Activated CD8-positive, alpha-beta memory T cell treated with anti-CD3 and anti-CD28 coated beads, Interleukin-2, amount 50 U/mL, for 4 hours (primary cell): ENCODE data around the gene BCL7B.
"Not testable (repeated sequence)": the region's sequence is repeated elsewhere in the genome, so short reads cannot be mapped to it uniquely, and the experiment has no call there.

Source experiments
- DNase-seq: peaks from one replicate; pipeline ENCODE4 v3.0.0-alpha.2; 2020

The BCL7B gene

DNA sequence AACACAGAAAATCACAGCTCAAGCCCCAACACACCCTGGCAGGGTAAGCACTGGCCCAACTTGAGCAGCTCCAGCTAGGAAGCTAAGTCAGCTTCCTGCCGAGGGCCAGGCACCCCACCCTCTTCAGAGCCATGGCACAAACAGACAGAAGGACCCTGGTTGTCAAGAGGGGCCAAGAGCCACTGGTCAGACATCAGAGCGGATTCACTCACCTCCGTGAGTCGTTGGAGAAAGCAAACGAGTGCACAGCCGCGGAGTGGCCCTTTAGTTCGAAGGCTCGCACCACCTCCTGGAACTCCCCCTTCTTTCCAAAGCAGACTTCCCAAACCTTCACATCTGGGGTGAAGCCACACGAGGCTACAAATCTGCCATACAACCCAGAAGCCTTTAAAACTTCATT lies 13.5 kb upstream of the BCL7B start:
- no peak for DNase-seq

DNA sequence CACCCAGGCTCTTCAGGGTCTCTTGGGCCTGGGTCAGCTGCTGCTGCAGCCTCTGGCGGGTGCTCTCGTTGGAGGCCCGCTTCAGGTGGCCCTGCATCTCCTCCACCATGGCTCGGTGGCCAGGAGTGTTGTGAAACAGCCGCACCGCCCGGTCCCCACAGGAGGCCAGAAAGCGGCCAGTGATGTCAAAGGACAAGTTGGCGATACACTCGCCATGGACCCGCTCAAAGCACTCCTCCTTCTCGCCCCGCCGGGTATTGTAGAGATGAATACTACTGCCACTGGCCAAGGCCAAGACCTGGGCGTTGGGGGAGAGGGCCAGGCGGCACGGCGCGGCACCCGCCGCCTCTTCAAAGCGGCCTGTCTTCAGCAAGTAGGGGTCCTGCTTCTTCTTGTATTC lies 13.0 kb upstream of the BCL7B start:
- no peak for DNase-seq

DNA sequence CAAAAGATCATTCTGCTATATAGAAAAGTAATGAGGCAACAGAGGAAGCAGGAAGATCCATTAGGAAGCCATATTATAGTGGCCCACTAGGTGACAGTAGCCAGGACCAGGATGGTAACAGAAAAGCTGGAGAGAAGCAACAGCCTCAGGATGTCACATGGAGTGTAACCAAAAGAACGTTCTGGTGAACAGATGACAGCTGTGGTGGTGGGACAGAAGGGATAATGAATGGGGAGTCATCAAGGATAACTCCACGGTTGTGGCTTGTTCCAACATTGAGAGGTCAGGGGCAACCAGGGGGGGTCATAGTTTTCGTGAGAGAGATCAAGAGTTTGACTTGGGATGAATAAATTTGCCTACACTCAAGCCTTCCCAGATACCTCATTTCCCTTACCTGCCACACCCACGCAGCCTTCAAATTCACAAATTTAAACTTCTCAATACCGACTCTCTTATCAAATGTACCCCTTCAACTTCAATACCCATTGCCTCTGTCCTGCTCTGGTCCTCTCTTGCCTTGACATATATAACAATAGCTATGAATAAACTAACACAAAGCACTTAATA lies 11.6 kb upstream of the BCL7B start:
- DNase-seq, result no peak

DNA sequence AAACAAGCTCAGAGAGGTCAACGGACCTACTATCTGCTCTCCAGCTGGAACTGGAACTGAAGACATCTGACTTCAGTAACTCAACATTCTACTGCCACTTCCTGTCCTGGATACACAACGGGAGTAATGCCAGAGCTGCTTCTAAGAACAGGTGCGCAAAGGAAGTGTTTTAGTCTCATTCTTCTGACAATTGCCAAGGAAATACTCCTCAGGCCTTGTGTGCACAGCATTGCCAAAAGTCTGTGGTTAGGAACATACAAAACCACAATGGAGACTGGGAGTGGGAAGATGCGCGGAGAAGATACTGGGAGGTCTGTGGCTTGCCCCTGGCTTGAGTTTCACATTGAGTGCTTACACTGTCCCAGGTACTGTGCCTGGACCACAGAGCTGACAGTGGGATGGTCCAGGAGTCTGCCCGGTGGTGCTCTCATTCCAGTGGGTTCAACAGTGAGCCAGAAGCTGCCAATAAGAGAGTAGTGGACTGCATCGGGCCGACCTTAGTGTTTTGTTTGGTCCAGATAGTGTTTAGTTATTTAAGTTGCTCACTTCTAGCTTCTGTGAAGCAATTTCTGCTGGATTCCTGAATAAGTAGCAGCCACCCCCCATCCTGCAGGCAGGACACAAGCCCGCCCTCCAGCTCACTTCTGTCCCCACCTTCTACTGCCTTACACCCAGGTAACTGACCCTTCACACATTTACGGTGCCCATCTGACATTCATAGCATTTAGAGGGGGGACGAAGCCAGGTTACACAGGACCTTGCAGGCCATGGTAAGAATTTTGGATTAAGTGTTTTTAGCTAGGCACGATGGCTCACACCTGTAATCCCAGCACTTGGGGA lies 10.6 kb upstream of the BCL7B start:
- DNase-seq, result no peak

DNA sequence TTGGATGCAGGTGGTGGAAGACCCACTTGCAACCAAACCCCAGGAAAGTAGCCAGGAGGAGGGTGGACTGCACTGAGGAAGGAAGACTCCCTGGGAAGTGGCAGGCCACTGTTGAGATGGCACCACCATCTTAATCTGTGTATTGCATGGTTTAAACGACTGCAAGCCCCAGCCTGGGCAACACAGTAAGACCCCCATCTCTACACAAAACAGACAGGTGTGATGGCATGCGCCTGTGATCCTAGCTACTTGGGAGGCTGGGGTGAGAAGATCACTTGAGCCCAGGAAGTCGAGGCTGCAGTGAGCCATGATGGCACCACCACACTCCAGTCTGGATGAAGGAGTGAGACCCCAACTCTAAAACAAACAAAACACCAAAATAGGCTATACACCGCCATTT lies 9.7 kb upstream of the BCL7B start:
- DNase-seq, result no peak

DNA sequence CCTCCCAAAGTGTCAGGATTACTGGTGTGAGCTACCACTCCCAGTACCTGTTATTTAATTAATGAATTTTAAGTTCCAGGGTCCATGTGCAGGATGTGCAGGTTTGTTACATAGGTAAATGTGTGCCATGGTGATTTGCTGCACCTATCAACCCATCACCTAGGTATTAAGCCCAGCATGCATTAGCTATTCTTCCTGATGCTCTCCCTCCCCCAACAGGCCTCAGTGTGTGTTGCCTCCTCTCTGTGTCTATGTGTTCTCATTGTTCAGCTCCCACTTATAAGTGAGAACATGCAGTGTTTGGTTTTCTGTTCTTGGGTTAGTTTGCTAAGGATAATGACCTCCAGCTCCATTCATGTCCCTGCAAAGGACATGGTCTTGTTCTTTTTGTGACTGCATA lies 8.9 kb upstream of the BCL7B start:
- not testable (repeated sequence) for DNase-seq

DNA sequence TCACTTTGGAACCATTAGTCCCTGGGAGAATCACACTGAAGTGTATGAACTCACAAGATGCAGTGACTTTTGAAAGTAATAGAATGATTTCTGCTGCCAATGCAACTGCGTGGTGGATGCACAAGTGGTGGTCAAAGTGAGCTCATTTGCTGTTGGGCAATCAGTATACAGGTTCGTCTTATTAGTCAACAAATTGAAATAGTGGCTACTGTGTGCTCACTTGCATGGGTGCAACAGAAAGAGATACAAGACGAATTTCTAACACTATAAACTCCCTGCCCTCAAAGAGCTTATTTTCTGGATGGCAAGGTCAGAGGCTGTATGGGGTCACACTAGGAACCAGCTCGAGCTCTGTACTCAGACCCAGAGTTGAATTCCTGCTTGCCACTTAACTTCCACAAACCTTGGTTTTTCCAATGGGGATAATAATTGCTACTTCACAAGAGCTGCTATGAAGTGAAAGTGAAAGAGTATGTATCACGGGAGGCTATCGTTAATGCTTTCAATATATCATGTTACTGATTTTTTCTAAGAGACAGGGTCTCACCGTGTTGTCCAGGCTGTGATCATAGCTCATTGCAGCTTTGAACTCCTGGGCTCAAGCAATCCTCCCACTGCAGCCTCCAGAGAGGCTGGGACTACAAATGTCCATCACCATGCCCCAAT lies 8.3 kb upstream of the BCL7B start:
- DNase-seq, result no peak

DNA sequence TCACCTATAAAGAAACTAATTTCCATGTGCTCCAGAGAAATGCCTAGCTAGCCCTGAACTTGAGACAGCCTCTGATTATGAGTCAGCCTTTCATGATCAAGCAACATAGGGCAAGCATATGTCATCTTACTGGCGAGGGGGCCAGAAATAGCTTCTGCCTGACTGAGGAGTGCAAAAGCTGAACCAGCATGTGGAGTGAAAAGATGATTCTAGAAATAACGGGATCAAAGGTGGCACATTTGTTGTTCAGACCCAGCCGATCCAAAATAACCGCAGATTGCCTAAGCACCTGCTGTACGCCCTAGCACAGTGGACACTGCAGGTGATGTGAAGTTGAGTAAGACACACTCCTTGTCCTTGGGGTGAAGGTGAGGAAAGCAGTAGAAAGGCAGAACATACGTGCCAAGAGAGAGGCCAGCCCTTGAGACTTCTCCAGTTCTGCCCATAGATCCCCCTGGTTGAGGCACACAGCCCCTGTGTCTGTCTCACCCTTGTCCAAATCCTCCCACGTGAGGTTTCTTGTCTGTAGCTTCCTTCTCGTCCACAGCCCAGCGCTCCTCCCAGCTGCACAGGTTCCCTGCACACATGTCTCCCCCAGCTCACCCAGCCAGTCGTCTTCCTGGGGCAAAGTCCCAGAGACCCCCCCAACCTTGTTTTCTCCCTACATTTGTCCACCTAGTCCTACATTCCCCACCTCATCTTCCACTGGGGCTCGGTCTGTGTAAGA lies 2.8 kb upstream of the BCL7B start:
- no peak for DNase-seq

DNA sequence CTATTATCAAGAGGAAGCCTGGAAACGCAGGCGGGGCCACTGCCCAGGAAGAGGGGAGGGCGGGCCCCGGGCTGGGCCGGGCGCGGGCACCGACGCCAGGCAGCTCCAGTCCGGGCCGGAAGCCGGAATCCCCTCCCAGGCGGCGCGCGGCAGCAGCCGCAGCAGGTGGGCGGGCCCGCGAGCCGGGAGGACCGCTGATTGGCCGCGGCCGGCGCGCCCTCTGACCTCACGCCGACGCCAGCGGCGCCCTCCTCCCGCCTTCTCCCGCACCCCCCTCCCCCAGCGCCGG lies 438 bp downstream of the BCL7B start:
- DNase-seq, result peak; percentile 89

DNA sequence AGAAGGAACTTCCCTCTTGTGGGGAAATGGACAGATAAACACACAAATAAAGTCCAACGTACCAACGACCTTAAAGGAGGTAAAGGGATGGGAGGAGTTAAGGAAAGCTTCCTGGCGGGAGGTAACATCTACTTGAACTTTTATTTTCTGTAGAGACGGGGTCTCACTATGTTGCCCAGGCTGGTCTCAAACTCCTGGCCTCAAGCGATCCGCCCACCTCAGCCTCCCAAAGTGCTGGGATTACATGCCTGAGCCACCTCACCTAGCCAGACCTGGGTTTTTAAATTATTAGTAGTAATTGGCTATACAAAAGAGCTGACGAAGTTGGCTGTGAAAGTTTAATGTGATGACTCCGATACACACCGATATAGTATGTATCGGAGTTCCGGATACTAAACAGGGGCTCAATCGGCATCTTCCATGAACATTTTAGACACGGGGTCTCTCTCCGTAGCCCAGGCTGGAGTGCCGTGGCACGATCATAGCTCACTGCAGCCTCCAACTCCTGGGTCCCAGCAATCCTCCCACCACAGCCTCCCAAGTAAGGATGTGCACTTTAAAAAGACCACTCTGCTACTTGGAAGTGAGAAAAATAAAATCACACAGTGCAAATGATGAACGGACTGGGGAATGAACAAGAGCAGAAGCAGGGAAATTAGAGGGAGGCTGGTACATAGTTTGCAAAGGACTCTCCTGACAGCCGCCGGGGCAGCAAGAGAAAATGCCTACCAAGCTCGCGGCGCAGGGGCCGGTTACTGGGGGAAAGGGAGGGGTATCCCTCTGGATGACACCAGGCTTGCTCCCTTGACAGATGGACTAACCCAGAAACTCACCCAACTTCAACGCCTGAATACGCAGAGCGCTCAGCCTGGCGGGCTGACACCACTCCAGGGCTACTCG lies 1.0 kb downstream of the BCL7B start:
- no peak for DNase-seq

DNA sequence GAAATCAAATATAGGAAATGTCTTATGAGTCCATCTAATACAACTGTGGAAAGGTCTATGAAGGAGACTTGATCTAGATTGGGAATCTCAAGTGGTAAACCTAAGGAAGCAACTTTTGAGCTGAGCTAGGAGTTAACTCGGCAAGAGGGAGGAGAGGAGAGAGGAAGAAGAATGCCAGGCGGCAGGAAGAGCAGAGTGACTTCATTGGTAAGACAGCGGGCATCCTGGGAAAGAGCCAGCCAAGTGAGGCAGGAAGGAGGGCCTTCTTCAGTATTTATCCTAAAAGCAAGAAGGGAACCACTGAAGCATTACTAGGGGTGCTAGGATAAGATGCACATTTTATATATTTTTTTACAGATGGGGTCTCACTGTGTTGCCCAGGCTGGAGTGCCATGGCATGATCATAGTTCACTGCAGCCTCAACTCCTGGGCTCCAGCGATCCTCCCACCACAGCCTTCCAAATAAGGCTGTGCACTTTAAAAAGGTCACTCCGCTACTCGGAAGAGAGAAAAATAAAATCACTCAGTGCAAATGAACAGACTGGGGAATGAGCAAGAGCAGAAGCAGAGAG lies 2.0 kb downstream of the BCL7B start:
- no peak for DNase-seq

DNA sequence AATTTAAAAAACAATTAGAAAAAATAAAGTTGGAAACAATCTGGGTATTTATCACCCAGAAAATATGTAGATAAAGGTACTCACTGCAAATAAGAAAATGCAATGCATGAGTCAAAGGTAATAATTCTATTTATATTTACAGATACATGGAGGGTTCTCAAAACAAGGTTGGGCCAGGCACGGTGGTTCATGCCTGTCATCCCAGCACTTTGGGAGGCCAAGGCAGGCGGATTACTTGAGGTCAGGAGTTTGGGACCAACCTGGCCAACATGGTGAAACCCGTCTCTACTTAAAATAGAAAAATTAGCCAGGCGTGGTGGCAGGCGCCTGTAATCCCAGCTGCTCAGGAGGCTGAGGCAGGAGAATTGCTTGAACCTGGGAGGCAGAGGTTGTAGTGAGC lies 7.4 kb downstream of the BCL7B start:
- not testable (repeated sequence) for DNase-seq

DNA sequence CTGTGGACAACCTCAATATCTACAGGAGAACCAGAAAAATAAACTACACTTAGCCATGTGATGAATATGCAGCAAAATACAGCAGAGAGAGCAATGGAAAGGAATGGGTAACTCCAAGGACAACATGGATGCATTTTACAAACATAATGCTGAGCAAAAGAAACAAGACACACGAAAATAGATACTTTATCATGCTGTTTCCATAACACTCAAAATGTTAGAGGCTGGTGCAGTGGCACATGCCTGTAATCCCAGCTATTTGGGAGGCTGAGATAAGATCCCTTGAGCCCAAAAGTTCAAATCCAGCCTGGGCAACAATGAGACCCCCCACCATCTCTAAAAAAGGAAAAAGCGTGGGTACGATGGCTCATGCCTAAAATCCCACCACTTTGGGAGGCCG lies 8.3 kb downstream of the BCL7B start:
- DNase-seq, result no peak

DNA sequence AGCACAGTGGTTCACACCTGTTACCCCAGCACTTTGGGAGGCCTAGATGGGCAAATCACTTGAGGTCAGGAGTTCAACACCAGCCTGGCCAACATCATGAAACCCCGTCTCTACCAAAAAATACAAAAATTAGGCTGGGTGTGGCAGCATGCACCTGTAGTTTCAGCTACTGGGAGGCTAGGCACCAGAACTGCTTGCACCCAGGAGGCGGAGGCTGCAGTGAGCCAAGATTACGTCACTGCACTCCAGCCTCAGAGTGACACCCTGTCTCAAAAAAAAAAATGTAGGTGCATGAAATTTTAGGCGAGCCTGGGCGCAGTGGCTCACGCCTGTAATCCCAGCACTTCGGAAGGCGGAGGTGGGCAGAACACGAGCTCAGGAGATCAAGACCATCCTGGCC lies 9.6 kb downstream of the BCL7B start:
- DNase-seq, result no peak

DNA sequence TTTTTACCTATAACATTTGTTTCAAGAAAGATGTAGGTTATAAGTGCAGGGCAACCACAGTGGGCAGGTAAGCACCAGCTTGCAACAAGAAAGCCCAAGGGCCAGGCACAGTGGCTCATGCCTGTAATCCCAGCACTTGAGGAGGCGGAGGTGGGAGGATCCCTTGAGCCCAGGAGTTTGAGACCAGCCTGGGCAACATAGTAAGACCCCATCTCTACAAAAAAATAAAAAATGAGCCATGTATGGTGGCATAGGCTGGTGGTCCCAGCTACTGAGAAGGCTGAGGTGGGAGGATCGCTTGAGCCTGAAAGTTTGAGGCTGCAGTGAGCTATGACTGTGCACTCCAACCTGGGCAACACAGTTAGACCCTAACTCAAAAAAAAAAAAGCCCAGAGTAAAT lies 12.8 kb downstream of the BCL7B start:
- no peak for DNase-seq

DNA sequence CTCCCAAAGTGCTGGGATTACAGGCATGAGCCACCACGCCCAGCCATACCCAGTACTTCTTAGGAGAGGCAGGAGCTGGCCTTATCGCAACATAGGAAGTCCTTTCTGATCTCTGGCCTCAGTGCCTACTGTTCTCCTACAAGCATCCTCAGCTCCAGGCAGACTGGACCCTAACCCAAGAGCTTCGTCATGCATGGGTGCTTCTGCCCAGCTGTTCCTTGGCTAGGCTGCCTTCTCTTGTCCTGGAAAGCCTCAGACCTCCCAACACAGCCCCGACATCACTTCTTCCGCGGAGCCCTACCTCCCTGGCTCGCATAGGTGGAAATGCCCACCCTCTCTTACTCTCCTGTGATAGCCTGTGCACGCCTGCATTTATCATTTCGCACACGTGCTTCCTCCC lies 15.8 kb downstream of the BCL7B start:
- DNase-seq, result no peak

DNA sequence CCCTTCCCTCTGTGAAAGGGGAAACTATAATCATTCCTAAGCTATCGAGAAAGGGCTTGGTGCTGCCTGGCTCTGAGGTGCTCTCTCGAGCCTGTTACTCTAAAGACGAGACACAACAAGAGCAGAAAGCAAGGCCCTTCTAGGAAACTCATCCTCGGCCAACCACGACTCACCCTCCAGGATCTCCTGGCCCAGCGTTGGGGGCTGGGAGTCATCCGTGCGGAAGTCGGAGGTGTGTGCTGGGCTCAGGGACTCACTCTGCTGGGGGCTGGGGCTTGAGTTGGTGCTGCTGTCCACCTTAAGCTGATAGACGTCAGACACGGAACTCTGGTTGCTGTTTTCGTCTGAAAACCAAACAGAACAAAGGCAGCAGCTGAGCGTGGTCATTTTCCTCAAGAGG lies 17.8 kb downstream of the BCL7B start:
- DNase-seq, result no peak

DNA sequence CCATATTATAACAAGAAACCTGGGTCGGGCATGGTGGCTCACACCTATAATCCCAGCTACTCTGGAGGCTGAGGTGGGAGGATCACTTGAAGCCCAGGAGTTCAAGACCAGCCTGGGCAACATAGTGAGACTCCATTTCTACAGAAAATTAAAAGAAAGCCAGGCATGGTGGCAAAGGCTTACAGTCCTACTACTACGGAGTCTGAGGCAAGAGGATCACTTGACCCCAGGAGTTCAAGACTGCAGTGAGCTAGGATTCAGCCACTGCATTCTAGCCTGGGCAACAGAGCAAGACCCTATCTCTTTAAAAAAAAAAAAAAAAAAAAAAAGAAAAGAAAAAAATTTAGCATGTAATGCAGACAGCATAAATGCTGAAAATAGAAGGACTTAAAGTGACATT lies 19.0 kb downstream of the BCL7B start:
- DNase-seq, result not testable (repeated sequence)

DNA sequence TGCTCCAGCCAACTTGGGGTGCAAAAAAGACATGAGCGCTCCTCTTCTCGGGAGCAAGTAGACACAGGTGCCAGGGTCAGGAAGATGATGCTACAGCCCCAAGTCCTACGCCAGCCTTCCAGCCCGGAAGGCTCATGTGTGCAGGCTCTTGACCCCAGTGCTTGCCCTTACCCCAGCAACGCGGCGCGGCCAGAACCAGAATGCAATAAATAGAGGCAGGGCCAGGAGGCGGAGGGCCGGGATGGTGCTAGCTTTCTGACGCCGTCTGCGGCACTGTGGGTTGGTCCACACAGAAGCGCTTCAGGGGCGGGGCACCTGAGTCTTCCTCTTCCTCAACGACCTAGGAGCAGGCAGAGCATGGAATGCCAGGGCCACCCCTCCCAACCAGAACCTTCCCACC lies 20.4 kb downstream of the BCL7B start:
- no peak for DNase-seq

DNA sequence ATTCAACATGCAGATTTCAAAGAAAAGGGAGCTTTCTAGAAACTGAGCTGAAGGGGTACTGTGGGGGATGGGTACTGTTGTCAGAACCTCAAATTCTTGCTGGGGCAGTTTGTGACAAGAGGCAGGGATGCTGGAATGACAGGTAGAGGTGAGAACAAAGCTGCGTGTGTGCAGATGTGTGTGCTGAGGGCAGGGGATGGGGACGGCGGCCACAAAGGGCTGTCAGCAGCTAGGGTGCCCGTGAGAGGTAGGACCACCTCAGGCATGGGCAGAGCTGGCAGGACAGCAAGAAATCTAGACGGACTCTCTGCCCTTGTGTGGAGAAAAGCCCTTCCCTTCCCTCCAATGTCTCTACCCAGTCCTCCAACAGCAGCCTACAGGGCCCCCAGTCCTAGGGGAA lies 21.0 kb downstream of the BCL7B start:
- DNase-seq, result no peak

DNA sequence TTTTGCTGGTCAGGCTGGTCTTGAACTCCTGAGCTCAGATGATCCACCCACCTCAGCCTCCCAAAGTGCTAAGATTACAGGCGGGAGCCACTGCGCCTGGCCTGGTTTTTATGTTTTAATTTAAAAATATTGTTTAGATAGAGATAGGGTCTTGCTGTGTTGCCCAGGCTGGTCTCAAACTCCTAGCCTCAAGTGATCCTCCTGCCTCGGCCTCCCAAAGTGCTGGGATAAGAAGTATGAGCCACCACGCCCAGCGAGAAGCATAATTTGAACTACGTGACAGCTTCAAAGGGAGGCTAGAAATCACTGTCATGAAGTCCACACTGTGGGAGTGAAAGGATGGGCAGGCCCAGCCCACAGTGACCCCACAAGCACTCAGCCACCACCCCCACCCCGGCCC lies 21.6 kb downstream of the BCL7B start:
- not testable (repeated sequence) for DNase-seq

DNA sequence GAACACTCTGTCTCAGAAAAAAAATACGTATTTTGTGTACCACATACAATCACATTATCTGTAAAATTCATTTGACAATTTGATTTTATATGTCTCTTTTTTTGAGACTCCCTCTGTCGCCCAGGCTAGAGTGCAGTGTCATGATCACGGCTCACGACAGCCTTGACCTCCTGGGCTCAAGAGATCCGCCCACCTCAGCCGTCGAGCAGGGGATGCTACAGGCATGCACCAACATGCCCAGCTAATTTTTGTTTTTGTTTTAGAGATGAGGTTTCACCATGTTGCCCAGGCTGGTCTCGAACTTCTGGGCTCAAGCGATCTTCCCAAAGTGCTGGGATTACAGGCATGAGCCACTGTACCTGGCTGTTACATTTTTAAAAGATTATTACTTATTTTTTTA lies 23.7 kb downstream of the BCL7B start:
- DNase-seq, result no peak

DNA sequence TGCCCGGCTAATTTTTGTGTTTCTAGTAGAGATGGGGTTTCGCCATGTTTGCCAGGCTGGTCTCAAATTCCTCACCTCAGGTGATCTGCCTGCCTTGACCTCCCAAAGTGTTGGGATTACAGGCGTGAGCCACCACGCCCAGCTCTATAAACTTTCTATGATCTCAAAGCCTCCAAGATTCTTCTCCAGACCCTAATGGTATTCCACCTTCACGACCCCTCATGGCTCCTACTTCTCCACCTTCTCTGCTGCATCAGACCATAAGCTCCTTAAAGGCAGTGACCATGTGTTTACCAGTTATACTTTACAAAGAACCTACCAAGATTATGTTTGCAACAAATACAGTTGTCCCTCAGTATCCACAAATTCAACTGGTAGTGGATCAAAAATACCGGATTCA lies 25.3 kb downstream of the BCL7B start:
- DNase-seq, result no peak
